Stomach (tissue), 4 donors: ENCODE data around the gene GCSAML.

Experiments used
- POLR2A ChIP-seq, 4 donors: fragments of 450-650 bp; IDR thresholded peaks; one replicate each; pipeline ENCODE4 v1.6.1; 2016; ENCODE audit warnings: antibody characterized with exemption in 4 of 4, control low read depth in 2 of 4, mild to moderate bottlenecking in 1 of 4, moderate library complexity in 1 of 4
- POLR2AphosphoS5 ChIP-seq, 3 donors: sonication (generic); formaldehyde crosslinking; IDR thresholded peaks; one replicate each; pipeline ENCODE4 v1.6.1; 2016; ENCODE audit warnings: antibody characterized with exemption in 3 of 3
- TF ChIP-seq, protein P1 (sequence below), 7 experiments: fragments of 450-650 bp in 4 of 7; fragments of 200-600 bp in 3 of 7; sonication (generic) in 3 of 7; IDR thresholded peaks; one replicate each; pipeline ENCODE4 v1.5.1; 2016 to 2019; ENCODE audit warnings: antibody characterized with exemption in 7 of 7, control low read depth in 2 of 7, mild to moderate bottlenecking in 1 of 7

DNA sequence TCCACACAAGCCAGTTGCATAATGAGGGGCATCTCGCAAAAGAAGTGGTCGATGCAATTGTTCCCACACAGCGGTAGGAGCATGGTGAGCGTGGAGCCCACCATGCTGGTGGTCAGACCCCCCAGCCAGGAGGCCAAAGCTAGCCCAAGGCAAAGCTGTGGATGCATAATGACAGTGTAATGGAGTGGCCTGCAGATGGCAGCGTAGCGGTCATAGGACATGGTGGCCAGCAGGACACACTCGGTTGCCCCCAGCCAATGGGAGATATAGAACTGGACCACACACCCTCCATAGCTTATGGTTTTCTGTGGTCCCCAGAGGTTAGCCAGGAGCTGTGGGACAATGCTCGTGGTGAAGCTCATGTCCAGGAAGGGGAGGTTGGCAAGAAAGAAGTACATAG is 17.0 kb upstream of the GCSAML start:
- TF ChIP-seq, protein P1, sequence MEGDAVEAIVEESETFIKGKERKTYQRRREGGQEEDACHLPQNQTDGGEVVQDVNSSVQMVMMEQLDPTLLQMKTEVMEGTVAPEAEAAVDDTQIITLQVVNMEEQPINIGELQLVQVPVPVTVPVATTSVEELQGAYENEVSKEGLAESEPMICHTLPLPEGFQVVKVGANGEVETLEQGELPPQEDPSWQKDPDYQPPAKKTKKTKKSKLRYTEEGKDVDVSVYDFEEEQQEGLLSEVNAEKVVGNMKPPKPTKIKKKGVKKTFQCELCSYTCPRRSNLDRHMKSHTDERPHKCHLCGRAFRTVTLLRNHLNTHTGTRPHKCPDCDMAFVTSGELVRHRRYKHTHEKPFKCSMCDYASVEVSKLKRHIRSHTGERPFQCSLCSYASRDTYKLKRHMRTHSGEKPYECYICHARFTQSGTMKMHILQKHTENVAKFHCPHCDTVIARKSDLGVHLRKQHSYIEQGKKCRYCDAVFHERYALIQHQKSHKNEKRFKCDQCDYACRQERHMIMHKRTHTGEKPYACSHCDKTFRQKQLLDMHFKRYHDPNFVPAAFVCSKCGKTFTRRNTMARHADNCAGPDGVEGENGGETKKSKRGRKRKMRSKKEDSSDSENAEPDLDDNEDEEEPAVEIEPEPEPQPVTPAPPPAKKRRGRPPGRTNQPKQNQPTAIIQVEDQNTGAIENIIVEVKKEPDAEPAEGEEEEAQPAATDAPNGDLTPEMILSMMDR (IDR thresholded peaks at IDR 0.05), result no peak
- TF ChIP-seq POLR2A (IDR thresholded peaks at IDR 0.05) (no peak), POLR2AphosphoS5 (IDR thresholded peaks at IDR 0.05) (no peak)
